Lower lobe of right lung (tissue), 2 donors: ENCODE measurements around the gene IGFL3. TPM values are rescaled to one million over a fixed set of nuclear protein-coding genes. Genes with fewer than 3 reads are reported as not detected.

Experiments used
- ATAC-seq, 2 donors: fragments of 200-7000 bp; cut with Tn5 transposase; one replicate each; pipeline ENCODE4 v1.9.1; 2020 to 2022; ENCODE audit warnings: mild to moderate bottlenecking in 2 of 2, moderate library complexity in 2 of 2
- DNase-seq: peaks from one replicate; pipeline ENCODE4 v3.0.0-alpha.2; 2020
- H3K27ac ChIP-seq: fragments of 200-600 bp; one replicate; pipeline ENCODE4 v1.8.0; 2022
- H3K27me3 ChIP-seq: fragments of 200-600 bp; one replicate; pipeline ENCODE4 v1.8.0; 2022; ENCODE audit warnings: low read depth
- H3K36me3 ChIP-seq: fragments of 200-600 bp; one replicate; pipeline ENCODE4 v1.8.0; 2022; ENCODE audit warnings: mild to moderate bottlenecking
- H3K4me1 ChIP-seq: fragments of 200-600 bp; one replicate; pipeline ENCODE4 v1.8.0; 2022
- H3K4me3 ChIP-seq: fragments of 200-600 bp; one replicate; pipeline ENCODE4 v1.8.0; 2022; ENCODE audit warnings: mild to moderate bottlenecking
- H3K9me3 ChIP-seq: fragments of 200-600 bp; one replicate; pipeline ENCODE4 v1.8.0; 2022
- CTCF ChIP-seq: fragments of 200-600 bp; IDR thresholded peaks from one replicate; pipeline ENCODE4 v1.8.0; 2022; ENCODE audit warnings: antibody characterized with exemption, mild to moderate bottlenecking
- intact Hi-C: fragments of 100-400 bp; cut with DNase I; formaldehyde crosslinking; loops from one replicate; pipeline ENCODE4 v1.11.0; 2022
- total RNA-seq: library from RNA; stranded (reverse); fragmentation: NEBNext Ultra II Directional; extraction: Animal tissue kit (Norgen Biotek cat#: 25700); gene quantifications from one replicate; pipeline ENCODE4 v1.2.1, GENCODE V29; 2021
- donor health status: DM: no; HTN: yes; CAD: no; lungs with severe emphysema.

IGFL3 gene
- total RNA-seq, 1 donor from 2014 or later = not detected

DNA sequence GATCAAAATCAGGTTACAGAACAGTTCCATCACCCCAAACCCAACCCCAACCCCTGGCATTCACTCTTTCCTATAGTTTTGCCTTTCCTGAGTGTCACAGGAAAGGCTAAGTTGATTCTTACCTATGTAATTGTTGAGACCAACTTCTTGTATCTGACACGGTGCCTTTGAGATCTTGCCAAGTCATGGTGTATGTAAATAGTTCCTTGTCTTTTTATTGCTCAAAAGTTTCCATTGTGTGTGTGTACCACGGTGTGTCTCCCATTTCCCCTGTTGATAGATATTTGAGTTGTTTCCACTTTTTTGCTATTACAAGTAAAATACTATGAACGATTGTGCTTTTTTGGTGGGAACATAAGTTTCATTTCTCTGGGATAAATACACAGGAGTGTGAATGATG lies 20.3 kb upstream of the IGFL3 start:
- Histone ChIP-seq H3K4me3 (no peak overlapping the region), H3K27ac (no peak overlapping the region), H3K27me3 (no peaks in the 10 kb centered on the region), H3K36me3 (no peaks in the 10 kb centered on the region), H3K9me3 (no peaks in the 10 kb centered on the region), H3K4me1 (peaks cover 5% of the 10 kb centered on the region)
- DNase-seq (no peak), ATAC-seq (no peak)
- intact Hi-C loops = no loop called here
- no peak for TF ChIP-seq CTCF

DNA sequence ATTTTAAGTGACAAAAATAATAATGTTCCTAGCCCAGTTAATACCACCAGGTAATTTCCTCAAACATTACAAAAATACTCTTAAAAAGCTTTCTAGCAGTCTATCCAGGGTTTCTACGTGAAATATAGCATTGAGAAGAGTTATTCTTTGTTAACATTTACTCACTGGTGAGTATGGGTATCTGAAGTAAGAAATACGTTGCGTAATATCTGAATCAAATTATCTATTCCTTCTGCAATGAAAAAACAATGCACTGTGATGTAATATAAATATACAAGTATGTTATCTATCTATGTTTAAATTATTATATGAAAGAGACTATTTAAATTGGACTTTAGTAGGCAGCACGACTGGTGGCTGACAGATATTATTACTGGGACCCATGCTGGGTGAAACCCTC lies 17.8 kb upstream of the IGFL3 start:
- Histone ChIP-seq H3K4me3 (no peak overlapping the region), H3K27me3 (peaks cover 5% of the 10 kb centered on the region), H3K4me1 (no peaks in the 10 kb centered on the region), H3K9me3 (no peaks in the 10 kb centered on the region), H3K36me3 (no peaks in the 10 kb centered on the region), H3K27ac (no peak overlapping the region)
- intact Hi-C loops = no loop called here
- no peak for ATAC-seq
- TF ChIP-seq CTCF = no peak
- no peak for DNase-seq

DNA sequence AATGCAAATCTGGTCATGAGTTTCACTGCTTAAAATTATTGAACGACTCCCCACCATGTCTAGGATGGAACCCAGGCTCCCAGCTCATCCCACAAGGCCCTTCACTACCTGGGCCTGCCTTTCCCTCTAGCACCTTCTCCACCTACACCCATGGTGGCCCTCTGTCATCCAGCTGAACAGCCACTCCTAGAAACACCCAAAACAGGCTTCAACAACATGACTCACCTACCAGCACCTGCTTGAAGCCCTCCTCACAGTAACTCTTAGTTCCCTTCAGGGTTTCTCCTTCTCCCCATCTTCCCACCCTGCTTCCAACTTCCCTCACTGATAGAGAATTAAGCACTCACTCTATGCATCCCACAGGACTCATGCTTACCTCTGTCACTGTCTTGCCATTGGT lies 16.9 kb upstream of the IGFL3 start:
- DNase-seq = no peak
- Histone ChIP-seq H3K4me1 (no peaks in the 10 kb centered on the region), H3K4me3 (no peak overlapping the region), H3K36me3 (no peaks in the 10 kb centered on the region), H3K27ac (no peak overlapping the region), H3K9me3 (no peaks in the 10 kb centered on the region), H3K27me3 (peaks cover 5% of the 10 kb centered on the region)
- intact Hi-C loops = no loop called here
- ATAC-seq = no peak
- no peak for TF ChIP-seq CTCF

DNA sequence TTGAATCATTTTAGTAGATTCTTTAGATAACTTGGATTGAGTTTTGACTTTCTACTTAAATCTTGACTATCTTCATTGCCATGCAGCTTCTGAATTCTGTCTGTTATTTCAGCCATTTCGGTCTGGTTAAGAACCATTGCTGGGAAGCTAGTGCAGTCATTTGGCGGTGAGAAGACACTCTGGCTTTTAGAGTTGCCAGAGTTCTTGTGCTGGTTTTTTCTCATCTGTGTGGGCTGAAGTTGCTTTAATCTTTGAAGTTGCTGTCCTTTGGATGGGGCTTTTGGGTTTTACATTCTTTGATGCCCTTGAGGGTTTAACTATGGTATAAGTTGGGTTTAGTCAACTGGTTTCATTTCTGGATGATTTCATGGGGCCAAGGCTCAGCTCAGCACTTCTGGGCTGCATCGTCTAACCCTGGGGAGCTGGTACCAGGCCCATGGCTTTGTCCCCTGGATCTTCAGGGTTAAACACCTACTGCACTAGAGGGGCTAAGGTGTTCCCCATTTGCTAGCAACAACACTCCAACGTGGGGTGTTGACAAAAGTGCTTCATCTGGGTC lies 13.5 kb upstream of the IGFL3 start:
- no peaks in the 10 kb centered on the region for H3K9me3 ChIP-seq
- ATAC-seq = no peak
- no peak overlapping the region for H3K27ac ChIP-seq
- H3K4me3 ChIP-seq = no peak overlapping the region
- DNase-seq = no peak
- peaks cover 5% of the 10 kb centered on the region for H3K27me3 ChIP-seq
- intact Hi-C loops = no loop called here
- H3K36me3 ChIP-seq = no peaks in the 10 kb centered on the region
- no peak for TF ChIP-seq CTCF
- H3K4me1 ChIP-seq = peaks cover 18% of the 10 kb centered on the region

DNA sequence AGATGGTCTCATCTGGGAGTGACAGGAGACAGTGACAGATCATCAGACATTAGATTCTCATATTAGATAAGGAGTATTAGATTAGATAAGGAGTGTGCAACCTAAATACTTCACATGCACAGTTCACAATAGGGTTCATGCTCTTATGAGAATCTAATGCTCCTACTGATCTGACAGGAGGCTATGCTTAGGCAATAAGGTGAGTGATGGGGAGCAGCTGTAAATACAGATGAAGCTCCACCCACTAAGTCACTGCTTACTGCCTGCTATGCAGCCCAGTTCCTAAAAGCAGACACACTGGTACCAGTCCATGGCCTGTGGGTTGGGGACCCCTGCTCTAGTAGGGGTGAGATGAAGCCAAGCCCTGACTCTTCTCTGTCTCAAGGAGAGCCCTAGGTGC lies 10.0 kb upstream of the IGFL3 start:
- Histone ChIP-seq H3K27me3 (peaks cover 5% of the 10 kb centered on the region), H3K4me1 (peaks cover 18% of the 10 kb centered on the region), H3K9me3 (no peaks in the 10 kb centered on the region), H3K36me3 (no peaks in the 10 kb centered on the region), H3K27ac (no peak overlapping the region), H3K4me3 (no peak overlapping the region)
- intact Hi-C loops = no loop called here
- DNase-seq = no peak
- peak in 1 of 2 donors; percentile 13 for ATAC-seq
- no peak for TF ChIP-seq CTCF
